ENCODE data around the gene MYRFL. TPM values are rescaled to one million over a fixed set of nuclear protein-coding genes. Genes with fewer than 3 reads are reported as not detected.
"Not testable (repeated sequence)": the region's sequence is repeated elsewhere in the genome, so short reads cannot be mapped to it uniquely, and the experiment has no call there.

MYRFL gene
- total RNA-seq, result 0.26 and 0.51 TPM in 2 replicates

- H3K27me3 ChIP-seq (ENCODE audit: control insufficient read depth, insufficient read depth, low read length), result no peaks in the 10 kb centered on the region
- H3K36me3 ChIP-seq (ENCODE audit: control insufficient read depth, insufficient read depth, low read length), result no peaks in the 10 kb centered on the region
- FAIRE-seq (no peak), DNase-seq (ENCODE audit: low read depth) (no peak)
- no peak for TF ChIP-seq CTCF (IDR thresholded peaks at IDR 0.05; ENCODE audit: insufficient read depth, low read length, severe bottlenecking)
- H3K4me3 ChIP-seq (ENCODE audit: low read depth, low read length), result no peak within 1 kb of the TSS
Measured at GRCh38 chr12:69824966-69825560, at the start of gene MYRFL. TSS of gene MYRFL (plus strand) at chr12:69825227. CDS start at chr12:69825518, 291 bp downstream.

DNA sequence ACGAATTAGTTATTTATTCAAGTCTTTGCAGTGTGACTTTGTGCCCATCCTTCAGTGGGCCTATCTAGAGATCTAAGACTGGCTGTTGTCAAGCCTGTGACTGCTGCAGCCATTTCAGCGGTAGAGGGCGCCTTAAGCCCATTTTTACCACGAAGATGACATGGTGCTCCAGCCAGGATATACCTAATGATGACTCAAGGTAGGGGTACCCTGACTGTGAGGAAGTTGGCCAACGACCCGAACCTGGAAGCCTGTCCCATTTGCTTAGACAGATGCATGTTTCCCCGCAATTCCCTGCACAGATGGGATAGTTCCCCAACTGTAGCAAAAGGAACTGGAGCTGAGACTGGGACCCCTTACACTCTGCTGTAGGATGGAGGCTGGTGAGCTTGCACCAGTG, 45.1 kb upstream of the MYRFL start:
- DNase-seq (ENCODE audit: low read depth) (peak; percentile 55), FAIRE-seq (no peak)
- H3K4me3 ChIP-seq (ENCODE audit: low read depth, low read length), result no peak overlapping the region
- H3K27me3 ChIP-seq (ENCODE audit: control insufficient read depth, insufficient read depth, low read length), result no peaks in the 10 kb centered on the region
- TF ChIP-seq CTCF (IDR thresholded peaks at IDR 0.05; ENCODE audit: insufficient read depth, low read length, severe bottlenecking), result peak; percentile 40
- no peaks in the 10 kb centered on the region for H3K36me3 ChIP-seq (ENCODE audit: control insufficient read depth, insufficient read depth, low read length)

DNA sequence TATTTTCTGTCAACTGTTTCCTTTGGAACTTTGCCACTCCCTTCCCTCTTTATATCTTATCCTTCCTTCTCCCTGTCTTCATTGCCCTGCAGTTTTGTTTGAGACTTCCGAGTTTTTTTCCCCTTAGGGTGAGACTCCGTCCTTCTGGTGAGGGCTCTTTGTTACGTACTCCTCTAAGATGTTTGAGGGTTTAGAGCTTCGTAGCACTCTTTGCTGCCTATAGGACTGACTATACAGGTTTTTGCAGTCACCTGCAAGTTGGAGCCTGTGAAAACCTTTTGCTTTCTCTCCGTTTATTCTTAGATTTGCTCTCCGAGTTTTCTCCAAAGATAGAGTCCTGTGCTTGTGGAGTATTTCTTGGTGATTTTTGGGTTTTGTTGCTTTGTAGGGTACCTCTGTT, 41.7 kb upstream of the MYRFL start:
- TF ChIP-seq CTCF (IDR thresholded peaks at IDR 0.05; ENCODE audit: insufficient read depth, low read length, severe bottlenecking), result no peak
- FAIRE-seq, result no peak
- H3K27me3 ChIP-seq (ENCODE audit: control insufficient read depth, insufficient read depth, low read length), result no peaks in the 10 kb centered on the region

GRCh38 chr12:69789351-69789750, 35.7 kb upstream of the MYRFL start:
- no peaks in the 10 kb centered on the region for H3K36me3 ChIP-seq (ENCODE audit: control insufficient read depth, insufficient read depth, low read length)
- FAIRE-seq, result no peak
- DNase-seq (ENCODE audit: low read depth), result no peak
- no peak overlapping the region for H3K4me3 ChIP-seq (ENCODE audit: low read depth, low read length)
- no peaks in the 10 kb centered on the region for H3K27me3 ChIP-seq (ENCODE audit: control insufficient read depth, insufficient read depth, low read length)
- TF ChIP-seq CTCF (IDR thresholded peaks at IDR 0.05; ENCODE audit: insufficient read depth, low read length, severe bottlenecking), result no peak

More for the DNA sequence above, 41.7 kb upstream of the MYRFL start:
- Histone ChIP-seq H3K4me3 (ENCODE audit: low read depth, low read length) (no peak overlapping the region), H3K36me3 (ENCODE audit: control insufficient read depth, insufficient read depth, low read length) (no peaks in the 10 kb centered on the region)
- peak; percentile 43 for DNase-seq (ENCODE audit: low read depth)

- no peak for TF ChIP-seq CTCF (IDR thresholded peaks at IDR 0.05; ENCODE audit: insufficient read depth, low read length, severe bottlenecking)
- FAIRE-seq (no peak), DNase-seq (ENCODE audit: low read depth) (no peak)
- Histone ChIP-seq H3K4me3 (ENCODE audit: low read depth, low read length) (no peak overlapping the region), H3K27me3 (ENCODE audit: control insufficient read depth, insufficient read depth, low read length) (no peaks in the 10 kb centered on the region), H3K36me3 (ENCODE audit: control insufficient read depth, insufficient read depth, low read length) (no peaks in the 10 kb centered on the region)
Measured at GRCh38 chr12:69792533-69792932, 32.5 kb upstream of the MYRFL start.

- DNase-seq (ENCODE audit: low read depth); H3K4me3 ChIP-seq (ENCODE audit: low read depth, low read length); H3K27me3 ChIP-seq (ENCODE audit: control insufficient read depth, insufficient read depth, low read length); H3K36me3 ChIP-seq (ENCODE audit: control insufficient read depth, insufficient read depth, low read length); FAIRE-seq: not testable (repeated sequence)
Measured at GRCh38 chr12:69807101-69807897, 17.7 kb upstream of the MYRFL start.
